ENCODE data around the gene DHX58.

- no peak for TF ChIP-seq EP300 (IDR thresholded peaks at IDR 0.05)
- TF ChIP-seq, protein P1, sequence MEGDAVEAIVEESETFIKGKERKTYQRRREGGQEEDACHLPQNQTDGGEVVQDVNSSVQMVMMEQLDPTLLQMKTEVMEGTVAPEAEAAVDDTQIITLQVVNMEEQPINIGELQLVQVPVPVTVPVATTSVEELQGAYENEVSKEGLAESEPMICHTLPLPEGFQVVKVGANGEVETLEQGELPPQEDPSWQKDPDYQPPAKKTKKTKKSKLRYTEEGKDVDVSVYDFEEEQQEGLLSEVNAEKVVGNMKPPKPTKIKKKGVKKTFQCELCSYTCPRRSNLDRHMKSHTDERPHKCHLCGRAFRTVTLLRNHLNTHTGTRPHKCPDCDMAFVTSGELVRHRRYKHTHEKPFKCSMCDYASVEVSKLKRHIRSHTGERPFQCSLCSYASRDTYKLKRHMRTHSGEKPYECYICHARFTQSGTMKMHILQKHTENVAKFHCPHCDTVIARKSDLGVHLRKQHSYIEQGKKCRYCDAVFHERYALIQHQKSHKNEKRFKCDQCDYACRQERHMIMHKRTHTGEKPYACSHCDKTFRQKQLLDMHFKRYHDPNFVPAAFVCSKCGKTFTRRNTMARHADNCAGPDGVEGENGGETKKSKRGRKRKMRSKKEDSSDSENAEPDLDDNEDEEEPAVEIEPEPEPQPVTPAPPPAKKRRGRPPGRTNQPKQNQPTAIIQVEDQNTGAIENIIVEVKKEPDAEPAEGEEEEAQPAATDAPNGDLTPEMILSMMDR (IDR thresholded peaks at IDR 0.05) = no peak
Measured at GRCh38 chr17:42107597-42108576, 4.6 kb downstream of the DHX58 start.
